ENCODE results near the gene ADAMTS19. TPM values are rescaled to one million over a fixed set of nuclear protein-coding genes. Genes with fewer than 3 reads are reported as not detected.

The ADAMTS19 gene
- total RNA-seq, 4 donors from 2014 or later = 0.67 to 3.3 (median 1.3) TPM

DNA sequence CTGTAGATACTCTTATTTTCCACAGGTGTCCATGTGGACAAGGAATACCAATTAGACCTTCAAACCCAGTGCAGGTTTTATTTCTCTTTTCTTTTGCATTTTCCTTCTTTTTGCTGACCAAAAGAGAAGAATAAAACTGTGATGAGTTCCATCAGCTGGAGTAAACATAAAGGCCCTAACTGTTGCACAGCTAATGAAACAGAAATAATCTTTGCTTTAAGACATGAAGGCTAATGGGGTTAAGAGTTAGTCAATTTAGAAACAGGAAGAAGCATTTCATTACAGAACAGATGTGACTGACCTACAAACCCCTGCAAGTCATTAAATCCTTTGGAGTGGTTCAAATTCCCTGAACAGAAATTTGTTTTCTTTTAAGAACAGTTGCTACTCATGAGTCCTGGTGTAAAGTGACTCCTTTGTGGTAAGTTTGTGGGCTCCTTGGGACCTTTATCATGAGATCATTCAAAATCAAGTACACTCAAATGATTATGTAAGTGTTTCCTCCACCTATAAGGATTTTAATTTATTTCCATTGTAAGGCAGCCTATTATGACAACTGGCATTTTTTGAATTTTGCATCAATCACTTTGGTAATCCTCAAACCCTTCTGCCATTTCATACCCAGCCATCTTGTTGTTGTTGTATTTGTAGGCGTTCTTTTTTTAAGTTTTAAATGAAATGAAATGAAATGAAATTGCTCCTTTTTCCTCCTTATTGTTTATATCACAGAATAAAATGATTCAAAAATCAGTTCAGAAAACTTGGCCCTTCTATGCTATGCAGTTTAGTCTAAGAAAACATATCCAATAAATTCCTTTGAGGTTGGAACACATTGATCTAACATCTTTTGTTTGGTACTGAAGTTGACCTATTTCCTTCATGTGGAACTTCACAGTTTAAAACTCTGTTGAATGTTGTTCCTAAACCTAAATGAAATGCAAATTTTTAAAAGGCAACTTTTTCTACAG, 289.1 kb downstream of the ADAMTS19 start:
- Histone ChIP-seq H3K9me3 (no peaks in the 10 kb centered on the region), H3K27me3 (no peaks in the 10 kb centered on the region), H3K4me3 (no peak overlapping the region), H3K4me1 (no peaks in the 10 kb centered on the region), H3K36me3 (no peaks in the 10 kb centered on the region), H3K27ac (no peak overlapping the region)
- no peak for TF ChIP-seq POLR2A (IDR thresholded peaks at IDR 0.05)
- TF ChIP-seq, protein P1, sequence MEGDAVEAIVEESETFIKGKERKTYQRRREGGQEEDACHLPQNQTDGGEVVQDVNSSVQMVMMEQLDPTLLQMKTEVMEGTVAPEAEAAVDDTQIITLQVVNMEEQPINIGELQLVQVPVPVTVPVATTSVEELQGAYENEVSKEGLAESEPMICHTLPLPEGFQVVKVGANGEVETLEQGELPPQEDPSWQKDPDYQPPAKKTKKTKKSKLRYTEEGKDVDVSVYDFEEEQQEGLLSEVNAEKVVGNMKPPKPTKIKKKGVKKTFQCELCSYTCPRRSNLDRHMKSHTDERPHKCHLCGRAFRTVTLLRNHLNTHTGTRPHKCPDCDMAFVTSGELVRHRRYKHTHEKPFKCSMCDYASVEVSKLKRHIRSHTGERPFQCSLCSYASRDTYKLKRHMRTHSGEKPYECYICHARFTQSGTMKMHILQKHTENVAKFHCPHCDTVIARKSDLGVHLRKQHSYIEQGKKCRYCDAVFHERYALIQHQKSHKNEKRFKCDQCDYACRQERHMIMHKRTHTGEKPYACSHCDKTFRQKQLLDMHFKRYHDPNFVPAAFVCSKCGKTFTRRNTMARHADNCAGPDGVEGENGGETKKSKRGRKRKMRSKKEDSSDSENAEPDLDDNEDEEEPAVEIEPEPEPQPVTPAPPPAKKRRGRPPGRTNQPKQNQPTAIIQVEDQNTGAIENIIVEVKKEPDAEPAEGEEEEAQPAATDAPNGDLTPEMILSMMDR (IDR thresholded peaks at IDR 0.05) = no peak
- no peak for DNase-seq

DNA sequence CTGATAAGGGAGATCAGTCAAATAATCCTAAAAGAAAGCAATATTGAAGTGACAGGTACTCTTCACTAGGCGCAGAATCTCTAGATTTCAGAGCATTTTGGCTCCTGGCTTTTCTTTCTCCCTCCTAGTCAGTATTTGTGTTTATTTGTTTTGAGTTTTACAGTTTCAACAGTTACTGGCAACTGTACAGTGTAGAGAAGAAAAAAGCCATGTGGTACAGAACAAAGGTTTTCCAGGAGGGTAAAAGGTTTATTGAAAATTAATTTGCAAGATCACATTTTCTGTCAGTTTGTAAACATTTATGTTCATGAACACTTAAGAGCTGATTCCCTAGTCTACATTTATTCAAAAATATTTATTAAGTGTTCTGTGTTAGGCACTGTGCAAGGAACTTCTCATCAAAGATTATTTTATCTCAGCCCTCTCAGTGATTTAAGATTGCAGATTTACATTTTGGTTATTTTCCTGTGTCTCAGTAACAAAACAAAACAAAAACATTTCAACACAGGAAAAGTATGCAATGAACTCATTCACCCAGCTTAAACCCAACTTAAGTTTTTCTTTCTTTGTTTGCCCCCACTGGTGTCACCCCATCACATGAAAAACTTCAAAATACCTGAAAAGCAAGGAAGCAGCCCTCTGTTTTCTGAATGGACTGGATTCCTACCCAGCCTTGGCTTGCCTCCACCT, 300.7 kb downstream of the ADAMTS19 start:
- H3K27ac ChIP-seq = no peak overlapping the region
- H3K27me3 ChIP-seq = no peaks in the 10 kb centered on the region
- no peak for DNase-seq
- TF ChIP-seq, protein P1 (IDR thresholded peaks at IDR 0.05) = no peak
- TF ChIP-seq POLR2A (IDR thresholded peaks at IDR 0.05) = no peak
- no peaks in the 10 kb centered on the region for H3K36me3 ChIP-seq
- no peaks in the 10 kb centered on the region for H3K4me1 ChIP-seq
- H3K4me3 ChIP-seq = no peak overlapping the region
- no peaks in the 10 kb centered on the region for H3K9me3 ChIP-seq

DNA sequence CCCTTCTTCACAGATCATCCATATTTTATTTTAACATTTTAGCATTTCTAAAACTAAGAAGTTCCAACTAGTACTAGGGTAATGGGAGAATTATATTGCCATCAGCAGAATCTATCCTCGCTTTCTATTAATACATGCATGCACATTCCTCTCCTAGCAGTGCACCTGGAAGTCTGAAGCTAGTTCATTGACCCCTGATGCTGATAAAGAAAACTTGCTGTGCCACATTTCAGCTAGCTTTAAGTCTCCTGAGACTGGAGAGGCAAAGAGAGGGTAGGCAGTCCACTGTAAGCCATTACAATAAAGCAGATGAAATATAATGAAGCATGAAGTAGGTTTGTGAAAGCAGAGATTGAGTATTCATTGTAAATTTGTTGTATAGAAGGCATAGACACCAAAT, 303.6 kb downstream of the ADAMTS19 start:
- no peaks in the 10 kb centered on the region for H3K9me3 ChIP-seq
- H3K4me3 ChIP-seq = no peak overlapping the region
- no peak overlapping the region for H3K27ac ChIP-seq
- DNase-seq = no peak
- no peaks in the 10 kb centered on the region for H3K4me1 ChIP-seq
- H3K36me3 ChIP-seq = no peaks in the 10 kb centered on the region
- no peaks in the 10 kb centered on the region for H3K27me3 ChIP-seq
- no peak for TF ChIP-seq POLR2A (IDR thresholded peaks at IDR 0.05)
- TF ChIP-seq, protein P1 (IDR thresholded peaks at IDR 0.05) = no peak

DNA sequence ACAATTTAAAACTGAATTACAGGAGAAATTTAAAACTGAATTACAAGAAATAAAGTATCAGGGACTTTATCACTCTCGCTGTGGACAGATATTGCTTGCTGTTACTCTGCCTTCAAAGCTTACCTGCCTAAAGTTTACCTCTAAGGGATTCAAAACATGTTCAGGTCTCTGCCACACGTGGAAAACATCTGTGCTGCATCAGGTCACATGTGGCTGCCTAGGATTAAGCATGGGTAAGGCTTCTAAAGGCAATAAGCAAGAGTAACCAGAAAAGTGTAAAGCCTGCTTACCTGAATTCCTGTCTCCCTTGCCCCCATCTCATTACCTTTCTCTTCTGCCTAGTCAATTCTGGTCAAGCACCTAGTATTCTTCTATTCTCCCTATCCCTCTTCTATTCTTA, 306.7 kb downstream of the ADAMTS19 start:
- Histone ChIP-seq H3K27ac (no peak overlapping the region), H3K36me3 (no peaks in the 10 kb centered on the region), H3K4me1 (no peaks in the 10 kb centered on the region), H3K27me3 (no peaks in the 10 kb centered on the region), H3K9me3 (no peaks in the 10 kb centered on the region), H3K4me3 (no peak overlapping the region)
- DNase-seq = no peak
- TF ChIP-seq, protein P1 (IDR thresholded peaks at IDR 0.05) = no peak
- TF ChIP-seq POLR2A (IDR thresholded peaks at IDR 0.05) = no peak

DNA sequence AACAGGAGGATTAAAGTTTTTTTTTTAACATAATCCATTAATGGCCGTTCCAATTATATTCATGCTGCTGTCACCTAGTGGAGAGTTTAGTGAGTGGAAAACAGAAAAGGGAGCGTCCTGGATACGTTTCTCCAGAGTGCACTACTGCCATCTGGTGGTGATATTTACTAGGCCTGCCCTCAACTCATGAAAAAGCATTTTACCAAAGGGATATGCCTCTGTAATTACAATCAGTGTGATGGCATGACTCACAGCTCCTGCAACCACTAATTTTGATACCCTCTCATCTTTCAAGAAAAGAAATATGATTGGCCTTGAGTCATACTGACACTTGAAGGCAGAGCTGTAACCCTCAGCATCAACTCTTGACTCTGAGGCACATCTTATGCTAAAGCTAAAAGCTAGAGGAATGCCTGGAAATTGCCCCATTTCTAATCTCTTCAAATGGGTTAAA, 307.9 kb downstream of the ADAMTS19 start:
- Histone ChIP-seq H3K4me1 (no peaks in the 10 kb centered on the region), H3K4me3 (no peak overlapping the region), H3K27ac (no peak overlapping the region), H3K36me3 (no peaks in the 10 kb centered on the region), H3K27me3 (no peaks in the 10 kb centered on the region), H3K9me3 (no peaks in the 10 kb centered on the region)
- peak in 2 of 3 donors; percentile 37 to 82 for DNase-seq
- TF ChIP-seq POLR2A (IDR thresholded peaks at IDR 0.05) = no peak
- TF ChIP-seq, protein P1 (IDR thresholded peaks at IDR 0.05) = peak; percentile 33 to 100 (median 94)

Measured in Peyer's patch (tissue), 4 donors.